ENCODE results near the gene BPTF.

DNA sequence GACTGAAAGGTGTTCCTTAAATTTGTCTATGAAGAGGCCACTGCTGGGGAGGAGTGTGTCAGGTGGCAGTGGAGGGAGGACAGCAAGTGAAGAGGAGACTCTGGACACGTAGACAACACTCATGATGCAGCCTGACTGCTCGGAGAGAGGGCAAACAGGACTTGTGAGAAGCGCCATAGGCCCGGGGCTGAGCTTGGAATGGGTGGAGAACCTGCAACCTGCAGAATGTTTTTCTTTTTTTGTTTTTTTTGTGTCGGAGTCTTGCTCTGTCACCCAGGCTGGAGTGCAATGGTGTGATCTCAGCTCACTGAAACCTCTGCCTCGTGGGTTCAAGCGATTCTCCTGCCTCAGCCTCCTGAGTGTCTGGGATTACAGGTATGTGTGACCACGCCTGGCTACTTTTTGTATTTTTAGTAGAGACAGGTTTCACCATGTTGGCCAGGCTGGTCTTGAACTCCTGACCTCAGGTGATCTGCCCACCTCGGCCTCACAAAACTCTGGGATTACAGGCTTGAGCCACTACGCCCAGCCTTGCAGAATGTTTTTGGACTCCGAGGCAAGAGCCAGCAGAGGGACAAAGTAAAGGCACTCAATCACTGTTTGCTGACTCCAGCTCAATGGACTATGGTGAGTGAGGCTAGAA is 189.9 kb downstream of the BPTF start:
- TF ChIP-seq SMC3 (IDR thresholded peaks at IDR 0.05; ENCODE audit: low read depth, low read length) (no peak), EP300 (IDR thresholded peaks at IDR 0.05; ENCODE audit: borderline replicate concordance in 1 of 2, low read depth in 1 of 2, low read length in 1 of 2) (no peak), JUND (IDR thresholded peaks at IDR 0.05) (no peak), EZH2phosphoT487 (IDR thresholded peaks at IDR 0.05; ENCODE audit: borderline replicate concordance, low read depth) (no peak), FOXJ3 (CRISPR knock-in tag; IDR thresholded peaks at IDR 0.05) (no peak), POLR2AphosphoS5 (IDR thresholded peaks at IDR 0.05; ENCODE audit: low read depth, low read length) (no peak)
- TF ChIP-seq, protein P1, sequence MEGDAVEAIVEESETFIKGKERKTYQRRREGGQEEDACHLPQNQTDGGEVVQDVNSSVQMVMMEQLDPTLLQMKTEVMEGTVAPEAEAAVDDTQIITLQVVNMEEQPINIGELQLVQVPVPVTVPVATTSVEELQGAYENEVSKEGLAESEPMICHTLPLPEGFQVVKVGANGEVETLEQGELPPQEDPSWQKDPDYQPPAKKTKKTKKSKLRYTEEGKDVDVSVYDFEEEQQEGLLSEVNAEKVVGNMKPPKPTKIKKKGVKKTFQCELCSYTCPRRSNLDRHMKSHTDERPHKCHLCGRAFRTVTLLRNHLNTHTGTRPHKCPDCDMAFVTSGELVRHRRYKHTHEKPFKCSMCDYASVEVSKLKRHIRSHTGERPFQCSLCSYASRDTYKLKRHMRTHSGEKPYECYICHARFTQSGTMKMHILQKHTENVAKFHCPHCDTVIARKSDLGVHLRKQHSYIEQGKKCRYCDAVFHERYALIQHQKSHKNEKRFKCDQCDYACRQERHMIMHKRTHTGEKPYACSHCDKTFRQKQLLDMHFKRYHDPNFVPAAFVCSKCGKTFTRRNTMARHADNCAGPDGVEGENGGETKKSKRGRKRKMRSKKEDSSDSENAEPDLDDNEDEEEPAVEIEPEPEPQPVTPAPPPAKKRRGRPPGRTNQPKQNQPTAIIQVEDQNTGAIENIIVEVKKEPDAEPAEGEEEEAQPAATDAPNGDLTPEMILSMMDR (IDR thresholded peaks at IDR 0.05) = no peak

All from SK-N-SH (cell line).